T-helper 1 cell treated with Interleukin-12 subunit alpha and Interleukin-12 subunit beta and Interleukin-4 antibody, amounts not matched to agents 30 ng/mL and 1 ng/mL, for 36 hours (primary cell): ENCODE data around the gene FAM222B. TPM values are rescaled to one million over a fixed set of nuclear protein-coding genes. Genes with fewer than 3 reads are reported as not detected.
"Not testable (repeated sequence)": the region's sequence is repeated elsewhere in the genome, so short reads cannot be mapped to it uniquely, and the experiment has no call there.

Experiments
- intact Hi-C: fragments of 100-400 bp; cut with micrococcal nuclease; formaldehyde crosslinking; loops from one replicate; pipeline ENCODE4 v1.15.1; 2024
- total RNA-seq: library from RNA; stranded (reverse); gene quantifications from 2 replicates; pipeline ENCODE4 v1.2.3, GENCODE V29; 2022

FAM222B gene
- total RNA-seq, 1 donor from 2014 or later, result 23.9 TPM

- intact Hi-C loops, result no loop called here
Observed at GRCh38 chr17:28737316-28737715, 105.3 kb downstream of the FAM222B start.

- intact Hi-C loops, result not testable (repeated sequence)
Observed at GRCh38 chr17:28735913-28736769, 106.4 kb downstream of the FAM222B start.

GRCh38 chr17:28735242-28735722, 107.3 kb downstream of the FAM222B start:
- intact Hi-C loops, result no loop called here

GRCh38 chr17:28734712-28735241, 107.8 kb downstream of the FAM222B start:
- intact Hi-C loops, result no loop called here

GRCh38 chr17:28733346-28733745, 109.2 kb downstream of the FAM222B start:
- intact Hi-C loops, result no loop called here

- intact Hi-C loops, result loop anchor here (2.0 to 5.0 kb wide), 2 partner anchors 419 to 837 kb away; partner anchors contain the start of genes ABHD15 and TP53I13
Observed at GRCh38 chr17:28729950-28730330, 112.7 kb downstream of the FAM222B start.

GRCh38 chr17:28728364-28729200, 114.0 kb downstream of the FAM222B start, which contains the start of gene NEK8:
NEK8 (plus strand) TSS chr17:28728788; CDS start chr17:28728814, 26 bp downstream.
- intact Hi-C loops, result loop anchor here (1.0 to 5.0 kb wide), 10 partner anchors 9 to 839 kb away; partner anchors contain the start of genes ABHD15, FAM222B, PROCA1 and RPL23A

DNA sequence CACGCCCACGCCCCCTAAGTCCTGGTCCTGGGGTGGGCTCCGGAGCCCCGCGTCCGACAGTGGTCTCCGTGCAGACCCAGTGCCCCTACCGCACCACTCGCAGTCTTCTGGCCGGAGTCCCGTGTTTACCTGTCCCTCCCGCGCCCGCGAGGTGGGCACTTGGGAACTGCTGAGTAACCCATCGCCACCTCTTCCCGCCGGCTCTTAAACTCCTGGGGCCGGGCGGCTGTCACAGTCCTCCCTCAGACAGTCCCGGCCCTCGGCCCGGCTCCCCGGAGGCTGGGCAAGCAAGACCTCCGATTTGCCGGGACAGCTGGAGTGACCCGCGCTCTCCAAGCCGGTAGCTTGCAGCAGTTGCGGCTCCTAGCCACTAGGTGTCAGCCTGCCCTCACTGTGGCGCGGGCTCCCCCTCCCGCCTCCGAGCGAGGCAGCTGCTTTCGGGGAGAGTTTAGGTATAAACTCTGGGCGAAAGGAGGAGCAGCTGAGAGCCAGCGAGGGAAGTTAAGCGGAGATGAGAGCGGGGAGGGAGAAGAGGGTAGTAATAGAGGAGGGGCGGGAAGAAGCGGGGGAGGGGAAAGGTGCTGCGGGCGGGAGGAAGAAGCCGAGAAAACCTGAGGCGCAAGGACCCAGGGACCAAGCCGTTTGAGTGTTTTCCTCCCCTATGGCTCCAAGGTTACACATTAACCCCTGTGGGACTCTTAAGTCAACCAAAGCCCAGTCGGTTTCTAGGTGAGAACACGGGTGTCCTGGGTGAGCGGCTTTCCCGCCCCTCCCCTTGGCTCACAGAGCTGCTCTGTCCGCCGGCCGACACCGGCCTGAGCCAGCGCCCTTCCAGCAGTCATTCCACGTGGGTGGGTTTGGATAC, 115.7 kb downstream of the FAM222B start:
- intact Hi-C loops, result loop anchor here (1.0 to 5.0 kb wide), 6 partner anchors 23 to 840 kb away; partner anchors contain the start of genes ABHD15, DHRS13 and TP53I13

DNA sequence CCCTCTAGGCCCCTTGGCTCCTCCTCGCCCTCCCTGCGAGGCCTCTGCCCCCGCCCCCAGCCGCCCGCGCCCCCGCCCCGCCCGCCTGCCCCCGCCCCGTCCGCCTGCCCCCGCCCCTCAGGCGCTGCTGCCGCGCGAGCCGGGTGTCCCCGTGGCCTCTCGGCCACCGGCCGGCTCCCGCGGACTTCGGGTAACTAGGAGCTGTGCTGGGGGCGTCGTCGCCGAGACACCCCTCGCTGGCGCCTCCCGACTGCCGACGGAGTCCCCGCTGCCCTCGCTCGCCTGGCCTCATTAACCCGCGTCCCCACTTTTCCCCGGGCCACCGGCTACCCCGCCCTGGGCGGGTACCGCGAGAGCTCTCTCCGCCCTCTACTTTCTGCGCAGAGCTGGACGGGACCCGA, 116.4 kb downstream of the FAM222B start, which contains the start of gene TLCD1:
Gene TLCD1, minus strand, starts transcription at position 8 of the 401 bp plus-strand sequence. CDS start 136 bp downstream, outside the sequence.
- intact Hi-C loops, result loop anchor here (2.0 to 5.0 kb wide), 2 partner anchors 391 to 841 kb away; partner anchors contain the start of genes ABHD15 and TP53I13

DNA sequence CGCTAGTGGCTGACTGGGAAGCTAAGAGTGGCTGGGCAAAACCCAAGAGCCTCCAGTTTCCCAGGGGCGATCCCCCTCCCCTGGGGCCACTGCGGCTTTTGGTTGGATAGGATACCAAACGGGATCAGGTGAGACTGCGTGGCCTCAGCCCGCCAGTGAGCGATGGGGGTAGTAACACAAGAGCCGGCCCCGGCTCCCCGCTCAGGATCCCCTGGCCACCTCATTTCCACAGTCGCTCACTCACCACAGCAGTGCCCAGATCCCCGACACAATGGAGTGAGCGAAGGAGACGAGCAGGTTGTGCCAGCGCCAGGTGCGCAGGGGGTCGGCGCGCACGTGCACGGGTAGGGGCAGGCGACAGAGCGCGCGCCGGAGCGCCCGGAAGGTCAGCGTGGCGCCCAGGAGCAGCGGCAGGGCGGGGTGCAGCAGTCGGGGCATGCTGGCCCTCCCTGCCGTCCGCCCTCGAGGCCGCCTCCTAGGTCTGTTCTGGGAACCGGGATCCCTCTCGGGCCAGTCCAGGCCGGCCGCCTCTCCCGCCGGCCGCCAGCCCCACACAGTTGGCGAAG, 116.8 kb downstream of the FAM222B start:
- intact Hi-C loops, result loop anchor here (2.0 to 5.0 kb wide), 2 partner anchors 391 to 842 kb away; partner anchors contain the start of genes ABHD15 and TP53I13

- intact Hi-C loops, result loop anchor here (5.0 kb wide), 1 partner anchor 842 kb away; the partner anchor contains the start of genes ABHD15 and TP53I13
Observed at GRCh38 chr17:28725166-28725659, 117.4 kb downstream of the FAM222B start.

- intact Hi-C loops, result loop anchor here (5.0 kb wide), 1 partner anchor 843 kb away; the partner anchor contains the start of genes ABHD15 and TP53I13
Observed at GRCh38 chr17:28724500-28725165, 118.0 kb downstream of the FAM222B start.

- intact Hi-C loops, result not testable (repeated sequence)
Observed at GRCh38 chr17:28723836-28724499, 118.6 kb downstream of the FAM222B start.

DNA sequence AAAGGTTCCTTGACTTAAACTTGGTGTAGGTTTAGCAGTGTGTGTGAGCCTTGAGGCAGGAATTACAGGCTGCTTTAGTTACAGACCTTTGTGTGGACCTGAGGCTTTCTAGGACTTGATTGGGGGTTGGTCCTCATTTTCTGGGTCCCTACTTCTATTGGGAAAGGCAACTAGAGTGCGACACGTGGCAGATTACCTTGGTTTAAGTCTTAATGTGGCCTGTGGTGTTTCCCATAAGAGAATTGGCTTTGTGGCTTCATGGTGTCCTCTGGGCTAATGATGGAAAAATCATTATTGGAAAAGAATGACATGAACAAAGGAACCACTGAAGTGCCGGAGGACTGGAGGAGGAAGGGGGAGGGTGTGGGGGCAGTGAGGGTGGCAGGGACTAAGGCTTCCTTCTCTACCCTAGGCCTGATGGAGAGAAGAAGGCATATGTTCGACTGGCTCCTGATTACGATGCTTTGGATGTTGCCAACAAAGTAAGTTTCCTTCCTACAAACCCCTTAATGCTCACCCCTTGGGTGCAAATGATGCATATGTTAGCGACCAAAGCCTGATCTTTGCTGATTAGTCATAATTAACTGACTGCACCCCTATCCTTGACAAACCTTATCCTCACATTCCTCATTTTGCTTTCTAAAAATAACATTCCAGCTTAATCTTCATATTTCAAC, 119.3 kb downstream of the FAM222B start:
- intact Hi-C loops, result no loop called here

DNA sequence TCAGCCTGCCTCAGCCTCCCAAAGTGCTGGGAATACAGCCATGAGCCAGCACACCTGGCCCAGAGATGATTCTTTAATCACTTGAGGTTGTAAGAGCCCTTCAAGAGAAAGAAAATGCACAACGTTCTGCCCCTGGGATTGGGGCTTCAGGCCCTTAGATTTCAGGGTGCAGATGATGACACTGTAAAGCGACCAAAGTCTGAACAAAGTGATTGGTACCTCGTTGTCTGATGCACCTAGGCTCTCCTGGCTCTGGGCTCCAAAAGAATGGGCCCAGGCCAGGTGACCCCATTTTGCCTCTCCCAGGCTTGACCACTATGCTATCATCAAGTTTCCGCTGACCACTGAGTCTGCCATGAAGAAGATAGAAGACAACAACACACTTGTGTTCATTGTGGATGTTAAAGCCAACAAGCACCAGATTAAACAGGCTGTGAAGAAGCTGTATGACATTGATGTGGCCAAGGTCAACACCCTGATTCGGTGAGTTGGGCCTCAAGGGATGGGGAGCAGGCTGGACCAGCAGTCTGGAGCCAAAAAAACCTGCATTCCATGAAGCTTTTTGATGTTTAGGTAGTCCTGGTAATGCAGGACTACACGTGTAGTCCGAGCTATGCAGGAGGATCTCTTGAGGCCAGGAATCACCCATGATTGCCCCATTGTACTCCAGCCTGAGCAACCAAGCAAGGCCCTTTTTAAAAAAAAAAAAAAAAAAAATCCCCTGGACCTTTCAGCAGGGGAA, 120.0 kb downstream of the FAM222B start:
- intact Hi-C loops, result no loop called here

GRCh38 chr17:28720997-28721329, 121.6 kb downstream of the FAM222B start:
- intact Hi-C loops, result not testable (repeated sequence)
